ENCODE results near the gene TMTC3.

Gene TMTC3

GRCh38 chr12:88172844-88173407 lies 30.8 kb downstream of the TMTC3 start:
- POLR2A ChIA-PET, result no interaction called here
- H3K9me3 ChIP-seq (ENCODE audit: control insufficient read depth, insufficient read depth, low read depth, low read length), result no peaks in the 10 kb centered on the region
- CTCF ChIA-PET, result no interaction called here
- H3K36me3 ChIP-seq (ENCODE audit: control insufficient read depth in 2 of 2, insufficient read depth in 1 of 2, low read length in 2 of 2), result peaks cover 30 to 68% of the 10 kb centered on the region in 2 experiments
- H3K27ac ChIP-seq (ENCODE audit: extremely low read depth, low read depth, low read length), result no peak overlapping the region
- TF ChIP-seq ZNF354C (tag by site-specific recombination; IDR thresholded peaks at IDR 0.05; ENCODE audit: borderline replicate concordance, low read depth), result no peak
- no peak for TF ChIP-seq ZNF26 (tag by site-specific recombination; IDR thresholded peaks at IDR 0.05)
- no peak for TF ChIP-seq YY2 (tag by site-specific recombination; IDR thresholded peaks at IDR 0.05)
- TF ChIP-seq PRDM6 (tag by site-specific recombination; IDR thresholded peaks at IDR 0.05), result no peak
- TF ChIP-seq ZNF350 (tag by site-specific recombination; IDR thresholded peaks at IDR 0.05), result no peak
- TF ChIP-seq ZNF645 (tag by site-specific recombination; IDR thresholded peaks at IDR 0.05), result no peak
- no peak for TF ChIP-seq PRDM4 (tag by site-specific recombination; IDR thresholded peaks at IDR 0.05)
- no peak for TF ChIP-seq ZNF488 (tag by site-specific recombination; IDR thresholded peaks at IDR 0.05)
- TF ChIP-seq ZBTB11 (tag by site-specific recombination; conservative IDR thresholded peaks at IDR 0.05; ENCODE audit: low read depth), result no peak
- H3K4me1 ChIP-seq (ENCODE audit: control insufficient read depth, insufficient read depth, low read length), result no peaks in the 10 kb centered on the region
- H3K4me3 ChIP-seq (ENCODE audit: low read depth, low read length), result no peak overlapping the region

GRCh38 chr12:88175544-88175943 lies 33.4 kb downstream of the TMTC3 start:
- H3K4me1 ChIP-seq (ENCODE audit: control insufficient read depth, insufficient read depth, low read length), result no peaks in the 10 kb centered on the region
- no peaks in the 10 kb centered on the region for H3K9me3 ChIP-seq (ENCODE audit: control insufficient read depth, insufficient read depth, low read depth, low read length)
- ChIA-PET CTCF (no interaction called here), POLR2A (interaction anchor here (0.6 to 1.3 kb wide), 2 partner anchors 11 to 34 kb away, joined by 3 read pairs; partner anchors contain the start of genes CEP290 and TMTC3)
- no peak overlapping the region for H3K4me3 ChIP-seq (ENCODE audit: low read depth, low read length)
- peaks cover 30 to 71% of the 10 kb centered on the region in 2 experiments for H3K36me3 ChIP-seq (ENCODE audit: control insufficient read depth in 2 of 2, insufficient read depth in 1 of 2, low read length in 2 of 2)
- H3K27ac ChIP-seq (ENCODE audit: extremely low read depth, low read depth, low read length), result no peak overlapping the region
- TF ChIP-seq ZNF837 (tag by site-specific recombination; IDR thresholded peaks at IDR 0.05) (no peak), REPIN1 (tag by site-specific recombination; IDR thresholded peaks at IDR 0.05; ENCODE audit: low read depth) (no peak), ZNF221 (tag by site-specific recombination; IDR thresholded peaks at IDR 0.05; ENCODE audit: borderline replicate concordance) (no peak), ZNF692 (tag by site-specific recombination; IDR thresholded peaks at IDR 0.05) (no peak), ZNF121 (tag by site-specific recombination; IDR thresholded peaks at IDR 0.05) (no peak), TRIM28 (IDR thresholded peaks at IDR 0.05; ENCODE audit: borderline replicate concordance, low read length) (no peak), MYNN (tag by site-specific recombination; IDR thresholded peaks at IDR 0.05; ENCODE audit: borderline replicate concordance) (no peak)
